Panc1 (cell line): Measurements from ENCODE around the gene KRTAP6-1. TPM values are rescaled to one million over a fixed set of nuclear protein-coding genes. Genes with fewer than 3 reads are reported as not detected.

Experiments
- ATAC-seq: fragments of 200-7000 bp; cut with Tn5 transposase; 2 replicates; pipeline ENCODE4 v1.9.1; 2020; ENCODE audit warnings: mild to moderate bottlenecking, moderate library complexity
- BruUV-seq: library from RNA; stranded (reverse); fragments of 400-500 nt; replicated peaks from 2 replicates; lab custom pipeline; 2021; lab: Mats Ljungman, UMichigan
- CTCF ChIA-PET: fragments of 300-600 bp; sonication (Branson Sonifier 250); formaldehyde crosslinking; loops from one replicate; lab custom pipeline; 2022; ENCODE audit warnings: antibody characterized with exemption; lab: Charles Lee
- POLR2A ChIA-PET: fragments of 300-600 bp; sonication (Branson Sonifier 250); formaldehyde crosslinking; loops from one replicate; lab custom pipeline; 2022; ENCODE audit warnings: antibody characterized with exemption; lab: Charles Lee
- DNase-seq: peaks from one replicate; pipeline ENCODE4 v3.0.0-alpha.2; 2010; ENCODE audit warnings: low read depth, low spot score
- H3K27ac ChIP-seq: 2 replicates; pipeline ENCODE4 v1.5.1; 2011; ENCODE audit warnings: mild to moderate bottlenecking, low read length, inconsistent platforms
- H3K27me3 ChIP-seq: fragments of 200-500 bp; sonication (Bioruptor generic); 2 replicates; pipeline ENCODE4 v1.6.0; 2014; ENCODE audit warnings: low read length, inconsistent platforms; ENCODE audit not compliant: control insufficient read depth, insufficient read depth
- H3K36me3 ChIP-seq: fragments of 200-500 bp; sonication (Bioruptor generic); 2 replicates; pipeline ENCODE4 v1.5.1; 2014; ENCODE audit warnings: inconsistent platforms, mild to moderate bottlenecking, low read length, moderate library complexity; ENCODE audit not compliant: control insufficient read depth, insufficient read depth
- H3K4me1 ChIP-seq: 2 replicates; pipeline ENCODE4 v1.5.1; 2011; ENCODE audit warnings: inconsistent platforms, mild to moderate bottlenecking, low read length, moderate library complexity; ENCODE audit not compliant: control insufficient read depth, insufficient read depth
- H3K4me3 ChIP-seq, 2 experiments: 2 replicates each; pipeline ENCODE4 v1.5.1; 2011 to 2012; ENCODE audit warnings: low read depth in 2 of 2, low read length in 2 of 2, mild to moderate bottlenecking in 2 of 2, inconsistent platforms in 1 of 2, moderate library complexity in 1 of 2
- H3K9me3 ChIP-seq: fragments of 200-500 bp; sonication (Bioruptor generic); 2 replicates; pipeline ENCODE4 v1.5.1; 2014; ENCODE audit warnings: low read depth, mild to moderate bottlenecking, inconsistent platforms, low read length, moderate library complexity; ENCODE audit not compliant: control insufficient read depth, insufficient read depth
- CTCF ChIP-seq: fragments of 450-650 bp; IDR thresholded peaks from 2 replicates; pipeline ENCODE4 v1.5.1; 2017; ENCODE audit warnings: mild to moderate bottlenecking
- POLR2AphosphoS5 ChIP-seq: IDR thresholded peaks from 2 replicates; pipeline ENCODE4 v1.6.1; 2012; ENCODE audit warnings: mild to moderate bottlenecking, low read depth, low read length, moderate library complexity
- REST ChIP-seq, 2 experiments: IDR thresholded peaks; 2 replicates each; pipeline ENCODE4 v1.6.1; 2011 to 2012; ENCODE audit warnings: low read depth in 2 of 2, control low read depth in 1 of 2, low read length in 1 of 2, mild to moderate bottlenecking in 1 of 2, moderate library complexity in 1 of 2; ENCODE audit not compliant: insufficient read depth in 1 of 2
- SIN3A ChIP-seq: IDR thresholded peaks from 2 replicates; pipeline ENCODE4 v1.6.1; 2012; ENCODE audit warnings: low read depth, mild to moderate bottlenecking, low read length, moderate library complexity, borderline replicate concordance; ENCODE audit not compliant: insufficient read depth
- TCF7L2 ChIP-seq: IDR thresholded peaks from 2 replicates; pipeline ENCODE4 v1.6.1; 2011; ENCODE audit warnings: mild to moderate bottlenecking, low read depth, low read length, inconsistent platforms
- in situ Hi-C: cut with HindIII; loops from 2 replicates; pipeline ENCODE4 v1.10.0; 2016; ENCODE audit warnings: low sequenced_read_pairs, low pct_unique_long_range_greater_than_20kb
- intact Hi-C: fragments of 100-400 bp; cut with micrococcal nuclease; formaldehyde crosslinking; loops from one replicate; pipeline ENCODE4 v1.10.0; 2022; ENCODE audit not compliant: unreplicated experiment
- total RNA-seq: library from RNA; stranded (reverse); gene quantifications from one replicate; pipeline ENCODE4 v1.2.1, GENCODE V29; 2021; ENCODE audit not compliant: unreplicated experiment

Gene KRTAP6-1
- total RNA-seq, 1 experiment from 2014 or later, result not detected

DNA sequence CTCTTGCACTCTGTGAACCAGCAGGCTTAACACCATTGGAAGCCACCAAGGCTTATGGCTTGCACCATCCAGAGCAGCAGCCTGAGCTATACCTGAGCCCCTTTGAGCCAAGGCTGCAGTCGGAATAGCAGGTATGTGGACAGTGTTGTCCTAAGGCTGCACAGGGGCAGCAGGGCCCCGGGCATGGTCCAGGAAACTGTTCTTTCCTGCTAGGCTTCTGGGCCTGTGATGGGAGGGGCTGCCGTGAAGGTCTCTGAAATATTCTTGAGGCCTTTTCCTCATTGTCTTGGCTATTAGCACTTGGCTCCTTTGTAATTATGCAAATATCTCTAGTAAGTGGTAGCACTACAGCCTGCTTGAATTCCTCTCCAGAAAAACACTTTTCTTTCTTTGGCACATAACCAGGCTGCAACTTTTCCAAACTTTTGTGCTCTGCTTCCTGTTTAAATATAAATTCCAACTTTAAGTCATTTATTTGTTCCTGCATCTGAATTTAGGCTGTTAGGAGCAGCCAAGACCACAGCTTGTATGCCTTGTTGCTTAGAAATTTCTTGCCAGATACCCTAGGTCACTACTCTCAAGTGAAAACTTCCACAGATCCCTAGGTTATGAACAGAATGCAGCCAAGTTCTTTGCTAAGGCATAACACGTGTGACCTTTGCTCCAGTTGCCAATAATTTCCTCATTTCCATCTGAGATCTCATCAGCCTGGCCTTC is 11.9 kb upstream of the KRTAP6-1 start:
- intact Hi-C loops (no loop called here), in situ Hi-C loops (no loop called here)
- H3K4me1 ChIP-seq, result no peaks in the 10 kb centered on the region
- no peak overlapping the region for H3K27ac ChIP-seq
- no peak for TF ChIP-seq CTCF
- no peak for TF ChIP-seq SIN3A
- TF ChIP-seq POLR2AphosphoS5, result no peak
- no peak for TF ChIP-seq TCF7L2
- TF ChIP-seq REST (IDR thresholded peaks at IDR 0.05; ENCODE audit: insufficient read depth in 1 of 2, low read depth in 2 of 2, low read length in 1 of 2), result no peak
- H3K36me3 ChIP-seq, result no peaks in the 10 kb centered on the region
- no peaks in the 10 kb centered on the region for H3K9me3 ChIP-seq
- ChIA-PET CTCF (no interaction called here), POLR2A (no interaction called here)
- no TSS peak for BruUV-seq
- ATAC-seq, result no peak
- H3K4me3 ChIP-seq, result no peak overlapping the region
- H3K27me3 ChIP-seq, result no peaks in the 10 kb centered on the region
- DNase-seq, result no peak

GRCh38 chr21:30623362-30623761 is 9.6 kb upstream of the KRTAP6-1 start:
- no peak overlapping the region for H3K27ac ChIP-seq

More at GRCh38 chr21:30623362-30623761, 9.6 kb upstream of the KRTAP6-1 start:
- ChIA-PET POLR2A (no interaction called here), CTCF (no interaction called here)
- no peak overlapping the region for H3K4me3 ChIP-seq
- intact Hi-C loops (no loop called here), in situ Hi-C loops (no loop called here)
- H3K27me3 ChIP-seq, result no peaks in the 10 kb centered on the region
- BruUV-seq, result no TSS peak
- ATAC-seq, result no peak
- no peaks in the 10 kb centered on the region for H3K4me1 ChIP-seq
- H3K36me3 ChIP-seq, result no peaks in the 10 kb centered on the region
- TF ChIP-seq REST (IDR thresholded peaks at IDR 0.05; ENCODE audit: insufficient read depth in 1 of 2, low read depth in 2 of 2, low read length in 1 of 2), result no peak
- TF ChIP-seq TCF7L2, result no peak
- no peak for TF ChIP-seq POLR2AphosphoS5
- TF ChIP-seq CTCF, result no peak
- no peak for DNase-seq
- no peaks in the 10 kb centered on the region for H3K9me3 ChIP-seq
